Osteoblast (primary cell): ENCODE data around the gene NAA30. TPM values are rescaled to one million over a fixed set of nuclear protein-coding genes. Genes with fewer than 3 reads are reported as not detected.
A peak's percentile ranks its signal among the peaks of the same experiment; 100 is the strongest.

Experiments
- DNase-seq: peaks from one replicate; pipeline ENCODE4 v3.0.0; 2011; ENCODE audit warnings: low spot score, mixed read lengths; ENCODE audit not compliant: insufficient read length; ENCODE audit errors: missing footprints
- H2AFZ ChIP-seq: 2 replicates; pipeline ENCODE4 v1.6.0; 2011; ENCODE audit warnings: mild to moderate bottlenecking, low read length
- H3K27ac ChIP-seq: 2 replicates; pipeline ENCODE4 v1.5.1; 2011; ENCODE audit warnings: mild to moderate bottlenecking, low read depth, low read length, moderate library complexity
- H3K27me3 ChIP-seq: 2 replicates; pipeline ENCODE4 v1.6.0; 2012; ENCODE audit warnings: mild to moderate bottlenecking, control low read depth, inconsistent platforms, low read length, moderate library complexity; ENCODE audit not compliant: insufficient read depth
- H3K36me3 ChIP-seq: 2 replicates; pipeline ENCODE4 v1.5.1; 2011; ENCODE audit warnings: mild to moderate bottlenecking, low read length, control low read depth, moderate library complexity; ENCODE audit not compliant: insufficient read depth
- H3K4me1 ChIP-seq: 2 replicates; pipeline ENCODE4 v1.5.1; 2011; ENCODE audit warnings: mild to moderate bottlenecking, low read length, control low read depth, moderate library complexity; ENCODE audit not compliant: insufficient read depth
- H3K4me2 ChIP-seq: 2 replicates; pipeline ENCODE4 v1.6.0; 2011; ENCODE audit warnings: mild to moderate bottlenecking, low read length; ENCODE audit not compliant: insufficient read depth
- H3K4me3 ChIP-seq: fragments of 200-600 bp; sonication (generic); 3 replicates; pipeline ENCODE4 v1.5.1; 2012; ENCODE audit warnings: mild to moderate bottlenecking, low read length, inconsistent platforms; ENCODE audit not compliant: insufficient read depth
- H3K79me2 ChIP-seq: 2 replicates; pipeline ENCODE4 v1.6.0; 2012; ENCODE audit warnings: mild to moderate bottlenecking, low read length, control low read depth, inconsistent platforms; ENCODE audit not compliant: insufficient read depth
- H3K9me3 ChIP-seq: 2 replicates; pipeline ENCODE4 v1.5.1; 2011; ENCODE audit warnings: low read depth, low read length, control low read depth
- H4K20me1 ChIP-seq: 2 replicates; pipeline ENCODE4 v1.6.0; 2012; ENCODE audit warnings: mild to moderate bottlenecking, low read length, control low read depth; ENCODE audit not compliant: insufficient read depth
- CTCF ChIP-seq: IDR thresholded peaks from 2 replicates; pipeline ENCODE4 v1.5.1; 2011; ENCODE audit warnings: mild to moderate bottlenecking, low read depth, low read length, moderate library complexity; ENCODE audit errors: extremely low read depth
- total RNA-seq: library from RNA; depleted of rRNA; stranded (reverse); fragments of >200 nt; gene quantifications from 2 replicates; pipeline ENCODE4 v1.2.3, GENCODE V29; 2012

The NAA30 gene
- total RNA-seq, 1 donor: 19.5 TPM

GRCh38 chr14:57412341-57412740, 22.0 kb downstream of the NAA30 start:
- Histone ChIP-seq H2AFZ (no peak overlapping the region), H3K9me3 (no peaks in the 10 kb centered on the region), H3K4me2 (no peak overlapping the region), H3K36me3 (peaks cover 10% of the 10 kb centered on the region), H3K4me3 (no peak overlapping the region), H3K4me1 (no peaks in the 10 kb centered on the region), H4K20me1 (no peaks in the 10 kb centered on the region), H3K27me3 (no peaks in the 10 kb centered on the region), H3K27ac (no peak overlapping the region), H3K79me2 (peaks cover 10% of the 10 kb centered on the region)
- no peak for TF ChIP-seq CTCF
- no peak for DNase-seq

GRCh38 chr14:57413849-57414248, 23.5 kb downstream of the NAA30 start:
- no peak for TF ChIP-seq CTCF

GRCh38 chr14:57417228-57417627, 26.8 kb downstream of the NAA30 start:
- no peak for DNase-seq
- no peak overlapping the region for H2AFZ ChIP-seq
- H3K4me2 ChIP-seq: no peak overlapping the region
- H4K20me1 ChIP-seq: no peaks in the 10 kb centered on the region
- H3K79me2 ChIP-seq: no peaks in the 10 kb centered on the region
- H3K9me3 ChIP-seq: no peaks in the 10 kb centered on the region
- H3K36me3 ChIP-seq: no peaks in the 10 kb centered on the region
- no peak overlapping the region for H3K4me3 ChIP-seq
- no peaks in the 10 kb centered on the region for H3K27me3 ChIP-seq
- no peaks in the 10 kb centered on the region for H3K4me1 ChIP-seq
- no peak for TF ChIP-seq CTCF
- H3K27ac ChIP-seq: no peak overlapping the region

More at GRCh38 chr14:57413849-57414248, 23.5 kb downstream of the NAA30 start:
- DNase-seq: no peak
- Histone ChIP-seq H3K27me3 (no peaks in the 10 kb centered on the region), H3K4me2 (no peak overlapping the region), H4K20me1 (no peaks in the 10 kb centered on the region), H3K9me3 (no peaks in the 10 kb centered on the region), H3K79me2 (no peaks in the 10 kb centered on the region), H3K4me1 (no peaks in the 10 kb centered on the region), H3K36me3 (peaks cover 10% of the 10 kb centered on the region), H3K4me3 (no peak overlapping the region), H3K27ac (no peak overlapping the region), H2AFZ (no peak overlapping the region)

GRCh38 chr14:57418999-57419398, 28.6 kb downstream of the NAA30 start:
- no peaks in the 10 kb centered on the region for H3K9me3 ChIP-seq
- H3K4me1 ChIP-seq: no peaks in the 10 kb centered on the region
- no peak overlapping the region for H3K27ac ChIP-seq
- H2AFZ ChIP-seq: no peak overlapping the region
- H3K79me2 ChIP-seq: no peaks in the 10 kb centered on the region
- H3K4me3 ChIP-seq: no peak overlapping the region
- no peaks in the 10 kb centered on the region for H4K20me1 ChIP-seq
- no peaks in the 10 kb centered on the region for H3K27me3 ChIP-seq
- TF ChIP-seq CTCF: no peak
- H3K36me3 ChIP-seq: no peaks in the 10 kb centered on the region
- H3K4me2 ChIP-seq: no peak overlapping the region
- peak; percentile 18 for DNase-seq
